IPS-15b (cell line): ENCODE measurements around the gene NXN.
"Not testable (repeated sequence)": the region's sequence is repeated elsewhere in the genome, so short reads cannot be mapped to it uniquely, and the experiment has no call there.

Source experiments
- H3K27me3 ChIP-seq: one replicate; pipeline ENCODE4 v1.6.1; 2013; ENCODE audit warnings: low read length; ENCODE audit not compliant: control insufficient read depth, insufficient read depth
- H3K36me3 ChIP-seq: one replicate; pipeline ENCODE4 v1.6.1; 2013; ENCODE audit warnings: low read length; ENCODE audit not compliant: control insufficient read depth, insufficient read depth
- H3K4me1 ChIP-seq: one replicate; pipeline ENCODE4 v1.6.1; 2013; ENCODE audit warnings: mild to moderate bottlenecking, low read length; ENCODE audit not compliant: control insufficient read depth, insufficient read depth
- H3K4me3 ChIP-seq: one replicate; pipeline ENCODE4 v1.5.1; 2013; ENCODE audit warnings: low read depth, low read length
- H3K9ac ChIP-seq: one replicate; pipeline ENCODE4 v1.6.1; 2013; ENCODE audit warnings: low read depth, mild to moderate bottlenecking, low read length
- H3K9me3 ChIP-seq: one replicate; pipeline ENCODE4 v1.6.1; 2013; ENCODE audit warnings: mild to moderate bottlenecking, low read length; ENCODE audit not compliant: control insufficient read depth, insufficient read depth

Gene NXN

GRCh38 chr17:859061-859823 lies 120.3 kb downstream of the NXN start:
- Histone ChIP-seq H3K9ac (peak overlapping the region; percentile 41), H3K9me3 (no peaks in the 10 kb centered on the region), H3K4me3 (no peak overlapping the region), H3K4me1 (peaks cover 5% of the 10 kb centered on the region), H3K36me3 (peaks cover 10% of the 10 kb centered on the region), H3K27me3 (no peaks in the 10 kb centered on the region)

GRCh38 chr17:856149-856548 lies 123.4 kb downstream of the NXN start:
- H3K27me3 ChIP-seq = no peaks in the 10 kb centered on the region

GRCh38 chr17:855569-855968 lies 124.0 kb downstream of the NXN start:
- Histone ChIP-seq H3K9ac (no peak overlapping the region), H3K4me3 (no peak overlapping the region), H3K9me3 (no peaks in the 10 kb centered on the region), H3K4me1 (peaks cover 5% of the 10 kb centered on the region), H3K27me3 (no peaks in the 10 kb centered on the region), H3K36me3 (peaks cover 3% of the 10 kb centered on the region)

More at GRCh38 chr17:856149-856548, 123.4 kb downstream of the NXN start:
- Histone ChIP-seq H3K36me3 (peaks cover 3% of the 10 kb centered on the region), H3K4me3 (no peak overlapping the region), H3K9me3 (no peaks in the 10 kb centered on the region), H3K4me1 (peaks cover 5% of the 10 kb centered on the region), H3K9ac (no peak overlapping the region)

- peak overlapping the region; percentile 60 for H3K9ac ChIP-seq
- H3K27me3 ChIP-seq, H3K36me3 ChIP-seq, H3K4me1 ChIP-seq, H3K4me3 ChIP-seq, H3K9me3 ChIP-seq: not testable (repeated sequence)
Measured at GRCh38 chr17:852850-853249, 126.7 kb downstream of the NXN start.

GRCh38 chr17:852349-852748 lies 127.2 kb downstream of the NXN start:
- Histone ChIP-seq H3K9me3 (no peaks in the 10 kb centered on the region), H3K9ac (peak overlapping the region; percentile 60), H3K27me3 (no peaks in the 10 kb centered on the region), H3K4me3 (no peak overlapping the region), H3K4me1 (peaks cover 4% of the 10 kb centered on the region), H3K36me3 (peaks cover 7% of the 10 kb centered on the region)

GRCh38 chr17:851924-852323 lies 127.7 kb downstream of the NXN start:
- Histone ChIP-seq H3K4me3 (no peak overlapping the region), H3K9me3 (no peaks in the 10 kb centered on the region), H3K27me3 (no peaks in the 10 kb centered on the region), H3K36me3 (peaks cover 6% of the 10 kb centered on the region), H3K4me1 (peaks cover 4% of the 10 kb centered on the region), H3K9ac (no peak overlapping the region)

GRCh38 chr17:850851-851763 lies 128.5 kb downstream of the NXN start:
- H3K9ac ChIP-seq = no peak overlapping the region
- no peaks in the 10 kb centered on the region for H3K27me3 ChIP-seq
- peaks cover 4% of the 10 kb centered on the region for H3K36me3 ChIP-seq
- H3K4me3 ChIP-seq = no peak overlapping the region
- H3K9me3 ChIP-seq = no peaks in the 10 kb centered on the region
- H3K4me1 ChIP-seq = peaks cover 4% of the 10 kb centered on the region

GRCh38 chr17:850086-850850 lies 129.3 kb downstream of the NXN start:
- Histone ChIP-seq H3K4me1 (peaks cover 4% of the 10 kb centered on the region), H3K9me3 (no peaks in the 10 kb centered on the region), H3K27me3 (no peaks in the 10 kb centered on the region), H3K4me3 (no peak overlapping the region), H3K36me3 (peaks cover 4% of the 10 kb centered on the region), H3K9ac (no peak overlapping the region)

- no peaks in the 10 kb centered on the region for H3K27me3 ChIP-seq
Measured at GRCh38 chr17:848402-848801, 131.2 kb downstream of the NXN start.

GRCh38 chr17:846901-847843 lies 132.4 kb downstream of the NXN start:
- peaks cover 4% of the 10 kb centered on the region for H3K4me1 ChIP-seq
- no peaks in the 10 kb centered on the region for H3K9me3 ChIP-seq
- H3K9ac ChIP-seq = no peak overlapping the region
- H3K36me3 ChIP-seq = peaks cover 4% of the 10 kb centered on the region
- H3K4me3 ChIP-seq = no peak overlapping the region
- H3K27me3 ChIP-seq = no peaks in the 10 kb centered on the region

More at GRCh38 chr17:848402-848801, 131.2 kb downstream of the NXN start:
- Histone ChIP-seq H3K4me1 (peaks cover 4% of the 10 kb centered on the region), H3K36me3 (peaks cover 4% of the 10 kb centered on the region), H3K9ac (no peak overlapping the region), H3K9me3 (no peaks in the 10 kb centered on the region), H3K4me3 (no peak overlapping the region)
